Measurements from ENCODE around the gene CATSPER4. TPM values are rescaled to one million over a fixed set of nuclear protein-coding genes. Genes with fewer than 3 reads are reported as not detected.

CATSPER4 gene
- total RNA-seq, 1 experiment from 2014 or later, result not detected

GRCh38 chr1:26215246-26215645 lies 24.8 kb downstream of the CATSPER4 start:
- Histone ChIP-seq H3K9ac (ENCODE audit: extremely low read depth, insufficient read length, low read length) (no peak overlapping the region), H3K27ac (ENCODE audit: insufficient read length, low read depth, low read length) (no peak overlapping the region), H4K20me1 (ENCODE audit: control insufficient read depth, insufficient read depth, insufficient read length) (no peaks in the 10 kb centered on the region), H3K14ac (ENCODE audit: insufficient read depth, low read length) (no peak overlapping the region), H4K5ac (ENCODE audit: insufficient read length, low read depth, low read length) (no peak overlapping the region), H3K9me3 (ENCODE audit: control insufficient read depth, low read depth, low read length) (no peaks in the 10 kb centered on the region), H4K91ac (ENCODE audit: insufficient read length, low read depth, low read length) (no peak overlapping the region), H3K79me1 (ENCODE audit: insufficient read depth, low read depth, low read length, poor library complexity, severe bottlenecking) (no peaks in the 10 kb centered on the region), H3K4ac (ENCODE audit: low read depth, low read length) (no peak overlapping the region), H3K4me1 (ENCODE audit: insufficient read depth, low read length) (no peaks in the 10 kb centered on the region), H3K23ac (ENCODE audit: insufficient read length, low read depth, low read length) (no peak overlapping the region), H2BK15ac (ENCODE audit: low read depth, low read length) (no peak overlapping the region), H3K79me2 (ENCODE audit: insufficient read depth, low read length) (no peaks in the 10 kb centered on the region), H3K56ac (ENCODE audit: insufficient read length, low read depth, low read length) (no peak overlapping the region), H2BK120ac (ENCODE audit: low read depth, low read length, poor library complexity, severe bottlenecking) (no peak overlapping the region), H2AK5ac (ENCODE audit: insufficient read length, low read length) (no peak overlapping the region), H4K8ac (replicated peaks; ENCODE audit: insufficient read length, low read depth, low read length) (no peak overlapping the region), H2AFZ (ENCODE audit: low read length) (no peak overlapping the region), H2BK20ac (ENCODE audit: low read depth, low read length, poor library complexity, severe bottlenecking) (no peak overlapping the region), H3K23me2 (ENCODE audit: insufficient read length, low read depth, low read length, poor library complexity, severe bottlenecking) (no peaks in the 10 kb centered on the region), H3T11ph (ENCODE audit: low read length) (no peak overlapping the region), H3K27me3 (ENCODE audit: insufficient read depth, low read length) (no peaks in the 10 kb centered on the region), H3K18ac (ENCODE audit: insufficient read length, low read depth, low read length) (no peak overlapping the region), H2BK5ac (ENCODE audit: insufficient read length, low read length) (no peak overlapping the region), H3K4me2 (ENCODE audit: insufficient read depth, insufficient read length, low read length) (no peak overlapping the region), H2BK12ac (ENCODE audit: insufficient read length, low read depth, low read length) (no peak overlapping the region)
- Mint-ChIP-seq H3K4me3 (no peak overlapping the region), H3K27ac (no peak overlapping the region), H3K27me3 (ENCODE audit: low read depth) (no peaks in the 10 kb centered on the region; the same call in none of the 2 replicates), H3K9me3 (no peaks in the 10 kb centered on the region), H3K4me1 (peaks cover 9 to 11% of the 10 kb centered on the region in 2 experiments), H3K36me3 (ENCODE audit: insufficient read depth in 1 of 3, low read depth in 3 of 3) (no peaks in the 10 kb centered on the region)
- TF ChIP-seq, protein P1, sequence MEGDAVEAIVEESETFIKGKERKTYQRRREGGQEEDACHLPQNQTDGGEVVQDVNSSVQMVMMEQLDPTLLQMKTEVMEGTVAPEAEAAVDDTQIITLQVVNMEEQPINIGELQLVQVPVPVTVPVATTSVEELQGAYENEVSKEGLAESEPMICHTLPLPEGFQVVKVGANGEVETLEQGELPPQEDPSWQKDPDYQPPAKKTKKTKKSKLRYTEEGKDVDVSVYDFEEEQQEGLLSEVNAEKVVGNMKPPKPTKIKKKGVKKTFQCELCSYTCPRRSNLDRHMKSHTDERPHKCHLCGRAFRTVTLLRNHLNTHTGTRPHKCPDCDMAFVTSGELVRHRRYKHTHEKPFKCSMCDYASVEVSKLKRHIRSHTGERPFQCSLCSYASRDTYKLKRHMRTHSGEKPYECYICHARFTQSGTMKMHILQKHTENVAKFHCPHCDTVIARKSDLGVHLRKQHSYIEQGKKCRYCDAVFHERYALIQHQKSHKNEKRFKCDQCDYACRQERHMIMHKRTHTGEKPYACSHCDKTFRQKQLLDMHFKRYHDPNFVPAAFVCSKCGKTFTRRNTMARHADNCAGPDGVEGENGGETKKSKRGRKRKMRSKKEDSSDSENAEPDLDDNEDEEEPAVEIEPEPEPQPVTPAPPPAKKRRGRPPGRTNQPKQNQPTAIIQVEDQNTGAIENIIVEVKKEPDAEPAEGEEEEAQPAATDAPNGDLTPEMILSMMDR (conservative IDR thresholded peaks at IDR 0.05), result no peak
- WGBS (ENCODE audit: extremely low coverage, insufficient read length, low lambda C conversion rate), result no CpG with 5 or more reads among the region's 3 CpGs
- no peak for DNase-seq
